Testis (tissue), 2 donors: ENCODE results near the gene SYT13.

ENCODE experiments used
- CTCF ChIP-seq, 3 experiments: fragments of 450-650 bp in 2 of 3; fragments of 200-600 bp in 1 of 3; sonication (generic) in 1 of 3; IDR thresholded peaks; one replicate each; pipeline ENCODE4 v1.5.1; 2016 to 2019; ENCODE audit warnings: antibody characterized with exemption in 3 of 3, mild to moderate bottlenecking in 2 of 3, moderate library complexity in 1 of 3
- POLR2A ChIP-seq: fragments of 450-650 bp; IDR thresholded peaks from one replicate; pipeline ENCODE4 v1.6.1; 2017; ENCODE audit warnings: antibody characterized with exemption, mild to moderate bottlenecking, moderate library complexity

DNA sequence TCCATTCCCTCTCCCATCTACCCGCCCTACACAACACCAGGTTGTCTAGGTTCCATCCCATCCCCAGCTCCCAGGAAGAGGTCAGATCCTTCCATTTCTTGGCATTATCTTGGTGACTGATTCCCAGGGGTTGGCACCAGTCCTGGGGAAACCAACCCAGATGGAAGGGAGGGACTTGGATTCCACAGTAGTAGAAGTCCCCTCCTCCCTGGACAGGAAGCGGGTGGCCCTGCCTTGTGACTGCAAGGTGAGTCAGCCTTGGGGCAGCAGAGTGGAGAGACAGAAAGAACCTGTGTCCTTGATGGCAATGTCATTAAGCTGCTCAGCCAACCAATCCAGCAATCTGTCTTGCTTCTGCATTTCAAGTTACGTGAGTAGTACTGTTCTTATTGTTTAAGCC lies 26.5 kb downstream of the SYT13 start:
- TF ChIP-seq CTCF (IDR thresholded peaks at IDR 0.05) (no peak), POLR2A (no peak)
